ENCODE results near the gene TINCR. TPM values are rescaled to one million over a fixed set of nuclear protein-coding genes. Genes with fewer than 3 reads are reported as not detected.

Gene TINCR
- total and polyA plus RNA-seq, 2 donors (not counting 1 experiment from before 2014, with no cell fraction given): 0.42 to 0.54 TPM

GRCh38 chr19:5554828-5555227 is 12.9 kb downstream of the TINCR start:
- H3K27ac Mint-ChIP-seq: no peak overlapping the region
- WGBS (ENCODE audit: insufficient coverage): 73% methylated on average over 3 of the region's 5 CpGs
- H3K27me3 Mint-ChIP-seq: peaks cover 20% of the 10 kb centered on the region
- H3K36me3 ChIP-seq (replicated peaks in 1 of 2; ENCODE audit: control extremely low read depth in 1 of 2, control insufficient read depth in 1 of 2, extremely low read depth in 1 of 2, insufficient read depth in 2 of 2, low read length in 1 of 2): no peaks in the 10 kb centered on the region
- POLR2A ChIA-PET: no interaction called here
- H3K9ac ChIP-seq (ENCODE audit: low read length): no peak overlapping the region
- H4K20me1 ChIP-seq (ENCODE audit: control insufficient read depth, insufficient read depth, low read length, poor library complexity, severe bottlenecking): no peaks in the 10 kb centered on the region
- H3K79me2 ChIP-seq (ENCODE audit: control insufficient read depth, insufficient read depth, low read length): no peaks in the 10 kb centered on the region
- CTCF ChIA-PET: no interaction called here
- TF ChIP-seq CTCF (IDR thresholded peaks at IDR 0.05) (no peak), EZH2 (IDR thresholded peaks at IDR 0.05; ENCODE audit: borderline replicate concordance, insufficient read depth, low read depth, low read length, poor library complexity, severe bottlenecking) (no peak)
- ATAC-seq (ENCODE audit: low read depth) (no peak), DNase-seq (no peak)
- no peak overlapping the region for H3K4me2 ChIP-seq (replicated peaks; ENCODE audit: low read depth, low read length, poor library complexity, severe bottlenecking)
- peaks cover 0 to 3% (median 0%) of the 10 kb centered on the region in 4 experiments for H3K27me3 ChIP-seq (replicated peaks in 1 of 4; ENCODE audit: control extremely low read depth in 1 of 4, control insufficient read depth in 3 of 4, insufficient read depth in 4 of 4, low read length in 3 of 4)
- no peaks in the 10 kb centered on the region for H3K4me1 ChIP-seq (ENCODE audit: control insufficient read depth in 2 of 2, insufficient read depth in 2 of 2, low read length in 2 of 2)
- H3K4me3 ChIP-seq (ENCODE audit: control extremely low read depth in 1 of 5, extremely low read depth in 1 of 5, insufficient read depth in 1 of 5, low read depth in 2 of 5, low read length in 4 of 5): no peak overlapping the region
- no peaks in the 10 kb centered on the region for H3K4me1 Mint-ChIP-seq
- H3K27ac ChIP-seq (ENCODE audit: low read length in 2 of 2): no peak overlapping the region
- H3K9me3 Mint-ChIP-seq (ENCODE audit: insufficient read depth): peaks cover 2% of the 10 kb centered on the region
- peaks cover 0 to 13% (median 0%) of the 10 kb centered on the region in 3 donors for H3K9me3 ChIP-seq (ENCODE audit: control extremely low read depth in 1 of 3, control insufficient read depth in 2 of 3, insufficient read depth in 1 of 3, low read length in 2 of 3)
- no peak overlapping the region for H2AFZ ChIP-seq (ENCODE audit: insufficient read depth, low read depth, low read length, poor library complexity, severe bottlenecking)
- H3K4me3 Mint-ChIP-seq: no peak overlapping the region
- intact Hi-C loops (cut with micrococcal nuclease): no loop called here

GRCh38 chr19:5553892-5554291 is 13.9 kb downstream of the TINCR start:
- Histone ChIP-seq H3K4me2 (replicated peaks; ENCODE audit: low read depth, low read length, poor library complexity, severe bottlenecking) (no peak overlapping the region), H3K9ac (ENCODE audit: low read length) (no peak overlapping the region), H3K9me3 (ENCODE audit: control extremely low read depth in 1 of 3, control insufficient read depth in 2 of 3, insufficient read depth in 1 of 3, low read length in 2 of 3) (peaks cover 0 to 10% (median 0%) of the 10 kb centered on the region in 3 donors), H3K36me3 (replicated peaks in 1 of 2; ENCODE audit: control extremely low read depth in 1 of 2, control insufficient read depth in 1 of 2, extremely low read depth in 1 of 2, insufficient read depth in 2 of 2, low read length in 1 of 2) (no peaks in the 10 kb centered on the region), H3K4me3 (ENCODE audit: control extremely low read depth in 1 of 5, extremely low read depth in 1 of 5, insufficient read depth in 1 of 5, low read depth in 2 of 5, low read length in 4 of 5) (no peak overlapping the region), H3K27ac (ENCODE audit: low read length in 2 of 2) (no peak overlapping the region), H4K20me1 (ENCODE audit: control insufficient read depth, insufficient read depth, low read length, poor library complexity, severe bottlenecking) (no peaks in the 10 kb centered on the region), H2AFZ (ENCODE audit: insufficient read depth, low read depth, low read length, poor library complexity, severe bottlenecking) (no peak overlapping the region), H3K27me3 (replicated peaks in 1 of 4; ENCODE audit: control extremely low read depth in 1 of 4, control insufficient read depth in 3 of 4, insufficient read depth in 4 of 4, low read length in 3 of 4) (peaks cover 0 to 3% (median 0%) of the 10 kb centered on the region in 4 experiments), H3K4me1 (ENCODE audit: control insufficient read depth in 2 of 2, insufficient read depth in 2 of 2, low read length in 2 of 2) (no peaks in the 10 kb centered on the region), H3K79me2 (ENCODE audit: control insufficient read depth, insufficient read depth, low read length) (no peaks in the 10 kb centered on the region)
- Mint-ChIP-seq H3K27ac (no peak overlapping the region), H3K4me1 (no peaks in the 10 kb centered on the region), H3K27me3 (peaks cover 20% of the 10 kb centered on the region), H3K4me3 (no peak overlapping the region), H3K9me3 (ENCODE audit: insufficient read depth) (peaks cover 2% of the 10 kb centered on the region)
- intact Hi-C loops (cut with micrococcal nuclease): no loop called here
- TF ChIP-seq EZH2 (IDR thresholded peaks at IDR 0.05; ENCODE audit: borderline replicate concordance, insufficient read depth, low read depth, low read length, poor library complexity, severe bottlenecking): no peak
- TF ChIP-seq CTCF (IDR thresholded peaks at IDR 0.05): no peak
- ATAC-seq (ENCODE audit: low read depth): no peak
- WGBS (ENCODE audit: insufficient coverage): 88% methylated on average over 9 of the region's 9 CpGs
- ChIA-PET POLR2A (no interaction called here), CTCF (no interaction called here)
- DNase-seq: no peak
